C4-2B (cell line): Measurements from ENCODE around the gene HMGXB4.

Source experiments
- ZFX ChIP-seq: fragments of 450-650 bp; IDR thresholded peaks from 2 replicates; pipeline ENCODE4 v1.6.1; 2017
- TF ChIP-seq, protein P1 (sequence below): fragments of 450-650 bp; conservative IDR thresholded peaks from 2 replicates; pipeline ENCODE4 v1.5.1; 2017; ENCODE audit warnings: mild to moderate bottlenecking

- TF ChIP-seq, protein P1, sequence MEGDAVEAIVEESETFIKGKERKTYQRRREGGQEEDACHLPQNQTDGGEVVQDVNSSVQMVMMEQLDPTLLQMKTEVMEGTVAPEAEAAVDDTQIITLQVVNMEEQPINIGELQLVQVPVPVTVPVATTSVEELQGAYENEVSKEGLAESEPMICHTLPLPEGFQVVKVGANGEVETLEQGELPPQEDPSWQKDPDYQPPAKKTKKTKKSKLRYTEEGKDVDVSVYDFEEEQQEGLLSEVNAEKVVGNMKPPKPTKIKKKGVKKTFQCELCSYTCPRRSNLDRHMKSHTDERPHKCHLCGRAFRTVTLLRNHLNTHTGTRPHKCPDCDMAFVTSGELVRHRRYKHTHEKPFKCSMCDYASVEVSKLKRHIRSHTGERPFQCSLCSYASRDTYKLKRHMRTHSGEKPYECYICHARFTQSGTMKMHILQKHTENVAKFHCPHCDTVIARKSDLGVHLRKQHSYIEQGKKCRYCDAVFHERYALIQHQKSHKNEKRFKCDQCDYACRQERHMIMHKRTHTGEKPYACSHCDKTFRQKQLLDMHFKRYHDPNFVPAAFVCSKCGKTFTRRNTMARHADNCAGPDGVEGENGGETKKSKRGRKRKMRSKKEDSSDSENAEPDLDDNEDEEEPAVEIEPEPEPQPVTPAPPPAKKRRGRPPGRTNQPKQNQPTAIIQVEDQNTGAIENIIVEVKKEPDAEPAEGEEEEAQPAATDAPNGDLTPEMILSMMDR, result no peak
- TF ChIP-seq ZFX, result no peak
These were observed 73.1 kb downstream of the HMGXB4 start for GRCh38 chr22:35330258-35330861.
